Activated CD4-positive, alpha-beta T cell treated with anti-CD3 and anti-CD28 coated beads, Interleukin-10, Interleukin-2, amounts not matched to agents 100 ng/mL and 50 ng/mL, durations not matched to agents 16 hours and 8 hours (primary cell): Measurements from ENCODE around the gene RBKS.
A peak's percentile ranks its signal among the peaks of the same experiment; 100 is the strongest.
"Not testable (repeated sequence)": the region's sequence is repeated elsewhere in the genome, so short reads cannot be mapped to it uniquely, and the experiment has no call there.

Experiments
- DNase-seq: peaks from one replicate; pipeline ENCODE4 v3.0.0-alpha.2; 2020

The RBKS gene

GRCh38 chr2:27796791-27797765, 93.1 kb downstream of the RBKS start:
- no peak for DNase-seq

GRCh38 chr2:27795868-27796277, 94.3 kb downstream of the RBKS start:
- DNase-seq: no peak

GRCh38 chr2:27795093-27795834, 94.9 kb downstream of the RBKS start:
- DNase-seq: no peak

DNA sequence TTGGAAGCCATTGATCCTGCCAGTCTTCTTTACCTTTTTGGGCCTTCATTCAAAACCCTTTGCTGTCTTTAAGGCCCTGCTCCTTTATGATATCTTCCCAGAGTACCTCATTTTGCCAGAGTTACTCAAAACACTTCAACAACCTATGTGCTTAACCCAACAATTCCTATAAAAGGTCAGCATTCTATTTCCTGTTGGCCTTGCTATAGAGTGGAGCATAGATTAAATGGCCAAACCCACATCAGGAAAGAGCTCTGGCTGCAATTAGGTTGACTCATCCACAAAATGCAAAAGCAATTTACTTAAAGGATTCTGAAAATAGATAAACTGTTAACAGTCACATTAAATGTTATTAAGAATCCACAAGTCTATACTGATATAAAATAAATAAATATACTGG, 97.4 kb downstream of the RBKS start:
- no peak for DNase-seq

GRCh38 chr2:27790796-27791195, 99.4 kb downstream of the RBKS start:
- DNase-seq: no peak

DNA sequence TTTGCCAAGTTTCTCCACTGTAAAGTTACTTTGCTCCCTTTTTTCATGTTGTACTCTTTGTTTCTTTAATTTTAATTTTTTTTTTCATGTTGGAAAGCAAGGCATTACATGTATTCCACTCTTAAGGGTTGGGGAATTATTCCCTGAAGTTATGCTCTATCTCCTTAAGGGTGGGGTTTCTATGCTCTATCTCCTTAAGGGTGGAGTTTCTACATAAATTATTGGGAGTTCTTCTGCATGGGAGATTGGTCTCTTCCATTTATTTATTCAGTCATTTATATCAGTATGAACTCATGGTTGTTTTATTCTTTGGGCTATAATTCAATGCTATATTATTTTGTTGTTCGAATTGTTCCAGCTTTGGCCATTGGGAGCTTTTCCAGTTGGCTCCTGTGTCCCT, 107.5 kb downstream of the RBKS start:
- DNase-seq: no peak

DNA sequence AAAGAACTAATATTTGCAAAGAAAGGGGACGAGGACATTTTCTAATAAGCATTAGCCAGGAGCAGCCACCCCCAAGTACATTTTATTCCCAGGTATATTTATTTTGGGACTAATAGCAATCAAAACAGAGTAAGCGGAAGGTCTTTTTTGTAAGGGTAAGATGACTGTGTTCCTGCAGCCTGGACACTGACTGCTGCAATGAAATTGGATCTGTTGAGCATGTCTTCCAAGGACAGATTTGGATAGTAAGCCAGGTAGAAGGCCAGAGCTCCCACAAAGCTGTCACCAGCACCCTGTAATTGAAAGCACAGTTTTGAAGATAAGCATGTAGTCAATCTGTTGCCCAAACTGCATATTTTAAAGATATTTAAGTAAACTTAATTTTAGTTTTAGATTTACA, 108.7 kb downstream of the RBKS start:
- DNase-seq: no peak

- DNase-seq: no peak
These were observed 110.7 kb downstream of the RBKS start for GRCh38 chr2:27779417-27780055.

- DNase-seq: no peak
These were observed 113.5 kb downstream of the RBKS start for GRCh38 chr2:27776696-27777095.

- DNase-seq: no peak
These were observed 114.1 kb downstream of the RBKS start for GRCh38 chr2:27776097-27776496.

DNA sequence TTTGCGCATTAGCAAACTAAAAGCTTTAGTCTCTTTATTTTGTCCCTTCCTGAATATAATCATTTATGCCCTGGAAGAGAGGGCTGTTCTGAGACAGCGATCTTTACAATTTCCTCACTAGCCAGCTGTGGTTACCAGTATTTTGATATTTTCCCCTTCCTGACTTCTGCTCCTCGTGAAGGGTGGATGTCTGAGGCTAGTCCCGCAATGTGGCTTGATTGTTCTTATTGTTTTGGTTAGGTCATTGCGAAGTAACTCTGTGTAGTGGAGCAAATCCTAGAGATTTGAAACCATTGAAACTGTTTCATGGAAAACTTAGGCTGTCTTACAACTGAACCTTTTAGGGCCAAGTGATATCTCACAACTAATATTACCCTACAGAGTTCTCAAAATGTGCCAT, 116.2 kb downstream of the RBKS start:
- no peak for DNase-seq

GRCh38 chr2:27772804-27773203, 117.4 kb downstream of the RBKS start:
- no peak for DNase-seq

GRCh38 chr2:27771548-27772335, 118.4 kb downstream of the RBKS start, which contains the start of gene MRPL33:
Gene MRPL33, plus strand, starts transcription at chr2:27771719. Its CDS starts 59 bp downstream, at chr2:27771778.
- DNase-seq: peak; percentile 96

- DNase-seq: no peak
These were observed 119.0 kb downstream of the RBKS start for GRCh38 chr2:27771202-27771547.

DNA sequence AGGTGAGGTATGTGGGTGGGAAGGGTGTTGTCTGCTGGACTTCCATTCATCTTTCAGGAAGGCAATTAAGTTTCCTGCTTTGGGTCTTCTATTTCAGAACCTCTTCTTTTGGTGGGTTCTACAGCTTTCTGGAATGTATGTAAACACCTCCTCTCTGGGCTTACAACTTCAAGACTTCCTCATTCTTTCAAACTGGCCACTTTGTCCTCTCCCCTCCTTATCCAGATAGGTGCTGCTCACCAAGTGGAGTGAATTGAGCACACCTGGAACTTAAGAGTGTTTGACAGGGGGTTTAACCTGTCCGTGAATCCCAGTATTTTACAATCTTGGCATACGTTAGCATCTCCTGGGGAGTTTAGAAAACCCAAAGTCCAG, 123.9 kb downstream of the RBKS start:
- DNase-seq: no peak

DNA sequence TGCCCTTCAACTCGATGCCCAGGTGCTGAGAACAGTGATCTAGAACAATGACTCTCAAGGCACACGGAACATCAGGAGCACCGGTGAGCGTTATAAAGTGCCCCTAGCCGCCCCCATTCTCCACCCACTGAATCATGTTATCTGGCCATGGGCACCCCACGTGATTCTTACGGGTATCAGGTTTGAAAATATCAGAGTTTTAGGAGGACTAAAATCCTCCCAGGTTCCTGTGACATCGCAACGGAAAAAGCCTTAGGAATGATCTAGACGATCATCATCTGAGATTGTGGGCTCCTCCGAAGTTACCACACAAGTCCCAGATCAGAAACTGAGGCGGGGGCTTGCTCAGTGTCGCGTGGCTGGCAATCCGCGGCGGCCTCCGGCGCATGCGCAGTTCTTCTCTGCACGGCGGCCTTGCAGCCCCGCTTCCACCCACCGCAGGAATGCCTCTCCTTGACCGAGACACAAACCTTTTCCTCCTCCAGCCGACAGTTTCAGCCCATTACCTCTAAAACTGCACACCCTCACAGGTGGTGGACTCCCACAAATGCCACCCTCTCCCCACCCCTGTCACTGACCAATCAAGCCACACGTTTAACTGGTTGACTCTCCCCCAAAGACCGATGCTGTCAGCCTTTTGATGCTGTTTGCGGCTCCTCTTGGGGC, 124.4 kb downstream of the RBKS start:
- peak; percentile 28 for DNase-seq

DNA sequence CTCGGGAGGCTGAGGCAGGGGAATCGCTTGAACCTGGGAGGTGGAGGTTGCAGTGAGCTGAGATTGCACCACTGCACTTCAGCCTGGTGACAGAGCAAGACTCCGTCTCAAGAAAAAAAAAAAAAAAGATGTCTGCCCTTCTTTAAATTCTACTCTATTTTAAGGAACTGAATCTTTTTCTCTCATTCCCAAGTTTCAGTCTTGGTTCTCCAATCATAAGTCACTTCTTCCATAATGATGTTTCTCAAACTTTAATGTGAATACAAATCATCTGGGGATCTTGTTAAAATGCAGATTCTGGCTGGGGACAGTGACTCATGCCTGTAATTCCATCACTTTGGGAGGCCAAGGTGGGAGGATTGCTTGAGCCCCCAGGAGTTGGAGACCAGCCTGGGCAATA, 125.7 kb downstream of the RBKS start:
- DNase-seq: not testable (repeated sequence)

- no peak for DNase-seq
These were observed 126.3 kb downstream of the RBKS start for GRCh38 chr2:27763907-27764267.

DNA sequence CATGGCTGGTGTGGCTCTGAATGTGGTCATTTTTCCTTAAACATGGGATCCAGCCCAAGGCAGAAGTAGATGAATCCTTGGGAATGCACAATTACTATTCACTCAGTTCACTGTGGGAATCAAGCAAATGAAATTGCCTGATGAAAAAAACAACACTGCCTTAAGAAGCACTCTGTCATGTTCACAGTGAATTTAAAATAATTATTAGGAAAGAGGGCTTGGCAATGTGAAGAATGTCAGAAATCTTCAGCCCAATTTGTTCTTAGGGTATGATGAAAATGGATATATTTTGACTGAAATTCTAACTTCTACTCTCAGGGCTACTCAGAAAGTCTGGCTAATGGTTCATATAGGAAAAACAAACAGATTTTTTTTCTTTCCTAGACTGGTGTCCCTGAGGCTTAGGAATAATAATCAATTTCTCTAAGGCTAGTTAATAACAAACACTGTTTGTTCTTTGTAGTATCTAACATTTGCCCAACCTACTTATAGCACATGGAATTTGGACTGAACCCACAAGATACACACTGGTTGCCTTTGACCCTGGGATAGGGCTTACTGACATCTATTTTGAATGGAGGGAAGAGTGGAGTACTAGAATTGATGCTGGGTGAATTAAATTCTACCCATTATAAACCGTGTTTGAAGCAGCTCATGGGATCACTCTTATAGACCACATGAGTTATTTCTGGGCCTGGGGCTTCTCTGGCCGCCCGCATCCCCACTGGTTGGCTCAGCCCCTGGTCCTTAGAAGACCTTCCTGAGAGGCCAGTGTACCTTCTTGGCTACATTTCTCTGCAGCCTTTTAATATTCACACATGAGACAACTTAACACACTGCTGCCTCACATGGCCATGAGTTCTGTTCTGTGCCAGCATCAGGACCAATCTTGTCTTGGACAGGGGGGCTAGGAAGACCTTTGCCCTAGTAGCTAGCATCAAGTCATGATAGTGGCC, 127.0 kb downstream of the RBKS start:
- no peak for DNase-seq

DNA sequence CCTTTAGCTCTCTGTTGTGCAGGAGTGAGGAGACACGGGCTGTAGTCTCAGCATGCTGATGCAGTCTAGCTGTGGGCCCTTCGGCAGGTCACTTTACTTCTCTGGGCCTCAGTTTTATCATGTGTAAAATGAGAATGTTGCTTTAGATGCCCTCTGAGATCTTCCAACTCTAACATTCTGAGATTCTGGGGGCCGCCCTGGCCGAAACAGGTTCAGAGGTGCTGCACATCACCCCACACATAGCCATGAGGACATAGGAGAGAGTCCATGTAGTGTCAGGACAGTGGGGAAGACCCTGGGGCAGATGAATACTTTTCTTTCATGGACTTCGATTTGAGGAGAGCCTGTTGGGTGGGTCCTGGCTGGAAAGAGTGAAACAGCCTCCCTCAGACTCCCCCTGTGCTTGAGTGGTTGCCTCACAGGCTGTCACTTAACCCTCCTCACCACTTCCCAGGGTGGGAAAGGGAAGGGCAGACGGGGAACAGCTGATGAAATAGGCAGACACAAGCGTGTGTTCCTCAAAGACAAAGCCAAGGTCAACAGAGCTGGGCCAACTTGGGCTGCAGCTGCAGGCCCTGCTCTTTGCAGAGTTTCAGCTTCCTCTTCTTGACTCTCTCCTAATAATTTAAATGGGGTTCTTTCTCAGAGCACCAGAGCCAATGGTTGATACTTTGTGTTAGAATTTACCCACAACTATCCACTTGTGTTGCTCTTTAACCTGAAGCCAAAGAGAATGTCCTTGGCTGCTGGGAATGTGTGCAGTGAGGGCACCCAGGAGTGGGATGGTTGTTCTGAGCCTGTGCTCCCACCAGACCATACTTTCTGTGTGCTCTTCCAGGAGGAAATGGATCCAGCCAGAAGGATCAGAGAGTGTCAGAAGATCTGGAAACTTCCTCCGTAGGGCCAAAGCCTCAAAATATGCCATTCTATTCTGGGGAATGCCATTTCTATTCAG, 133.4 kb downstream of the RBKS start:
- DNase-seq: no peak
